ENCODE results near the gene HADH. TPM values are rescaled to one million over a fixed set of nuclear protein-coding genes. Genes with fewer than 3 reads are reported as not detected.
"Not testable (repeated sequence)": the region's sequence is repeated elsewhere in the genome, so short reads cannot be mapped to it uniquely, and the experiment has no call there.

HADH gene
- total RNA-seq, 2 donors from 2014 or later: 52.6 to 91.5 TPM

DNA sequence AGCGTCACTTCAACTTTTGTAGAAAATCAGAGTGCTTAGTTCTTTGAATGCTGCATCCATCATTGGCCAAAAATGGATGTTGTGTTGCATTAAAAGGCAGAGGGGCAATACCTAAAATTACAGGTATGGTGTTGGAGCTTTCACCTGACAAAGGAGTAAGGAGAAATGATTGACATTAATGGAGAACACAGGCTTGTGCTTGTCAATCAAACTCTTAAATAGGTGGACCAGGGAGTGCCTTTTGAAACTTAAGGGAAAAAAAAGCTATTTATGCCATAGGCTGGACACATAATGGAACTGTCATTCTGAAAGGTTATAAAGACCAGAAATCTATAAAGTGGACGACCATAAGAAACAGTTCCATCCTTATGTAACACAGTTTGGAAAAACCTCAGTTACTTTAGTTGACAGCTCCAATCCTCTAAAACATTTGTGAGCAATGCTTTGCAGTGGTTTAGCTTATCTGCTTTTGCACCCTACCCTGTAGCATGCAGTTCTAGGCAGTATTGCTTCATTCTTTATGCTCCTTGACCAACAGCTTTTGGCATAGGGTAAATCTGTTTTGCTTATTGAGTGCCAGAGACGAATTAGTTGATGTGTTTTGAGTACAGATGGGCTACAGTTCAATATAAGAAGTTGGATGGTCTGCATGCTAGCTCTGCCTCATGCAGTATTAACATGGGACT is 2.4 kb downstream of the HADH start:
- no peak for DNase-seq (ENCODE audit: low spot score)
- intact Hi-C loops (cut with DNase I): no loop called here

DNA sequence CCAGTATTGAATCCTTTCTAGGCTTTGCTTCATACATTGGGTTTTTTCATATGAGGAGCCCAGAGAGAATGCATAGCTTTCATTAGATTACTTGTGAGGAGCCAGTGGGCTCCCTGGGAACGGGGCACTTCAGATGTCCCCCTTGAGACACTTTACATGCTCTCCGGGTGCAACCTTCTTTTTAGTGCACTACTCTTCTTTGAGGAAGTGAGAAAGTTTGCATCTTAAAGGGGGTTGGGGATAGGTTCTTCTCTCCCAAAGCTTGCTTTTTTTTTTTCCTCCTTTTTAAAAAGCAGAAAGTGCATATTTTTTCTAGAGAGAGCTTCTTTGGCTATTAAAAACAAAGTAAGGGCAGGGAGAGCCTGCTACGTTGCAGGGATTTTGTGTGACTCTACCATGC is 4.3 kb downstream of the HADH start:
- intact Hi-C loops (cut with DNase I): no loop called here
- no peak for DNase-seq (ENCODE audit: low spot score)

DNA sequence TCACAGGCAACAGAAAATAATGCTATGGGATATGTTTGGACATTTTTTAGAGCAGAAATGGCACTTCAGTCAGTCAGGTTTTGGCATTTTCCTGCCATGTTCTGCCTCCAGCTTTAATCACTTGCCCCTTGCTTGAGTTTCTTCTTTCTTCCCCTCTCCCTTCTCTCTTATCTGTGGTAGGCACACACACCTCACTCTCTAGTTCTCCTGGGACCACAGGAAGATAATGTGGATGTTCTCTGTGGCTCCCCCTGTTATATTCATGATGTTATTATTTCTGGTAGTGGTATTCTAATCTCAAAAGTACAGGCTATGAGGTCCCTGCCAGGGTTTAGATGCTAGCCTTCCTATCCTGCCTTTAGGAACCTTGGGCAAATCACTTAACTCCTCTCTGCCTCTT is 5.2 kb downstream of the HADH start:
- no peak for DNase-seq (ENCODE audit: low spot score)
- intact Hi-C loops (cut with DNase I): no loop called here

DNA sequence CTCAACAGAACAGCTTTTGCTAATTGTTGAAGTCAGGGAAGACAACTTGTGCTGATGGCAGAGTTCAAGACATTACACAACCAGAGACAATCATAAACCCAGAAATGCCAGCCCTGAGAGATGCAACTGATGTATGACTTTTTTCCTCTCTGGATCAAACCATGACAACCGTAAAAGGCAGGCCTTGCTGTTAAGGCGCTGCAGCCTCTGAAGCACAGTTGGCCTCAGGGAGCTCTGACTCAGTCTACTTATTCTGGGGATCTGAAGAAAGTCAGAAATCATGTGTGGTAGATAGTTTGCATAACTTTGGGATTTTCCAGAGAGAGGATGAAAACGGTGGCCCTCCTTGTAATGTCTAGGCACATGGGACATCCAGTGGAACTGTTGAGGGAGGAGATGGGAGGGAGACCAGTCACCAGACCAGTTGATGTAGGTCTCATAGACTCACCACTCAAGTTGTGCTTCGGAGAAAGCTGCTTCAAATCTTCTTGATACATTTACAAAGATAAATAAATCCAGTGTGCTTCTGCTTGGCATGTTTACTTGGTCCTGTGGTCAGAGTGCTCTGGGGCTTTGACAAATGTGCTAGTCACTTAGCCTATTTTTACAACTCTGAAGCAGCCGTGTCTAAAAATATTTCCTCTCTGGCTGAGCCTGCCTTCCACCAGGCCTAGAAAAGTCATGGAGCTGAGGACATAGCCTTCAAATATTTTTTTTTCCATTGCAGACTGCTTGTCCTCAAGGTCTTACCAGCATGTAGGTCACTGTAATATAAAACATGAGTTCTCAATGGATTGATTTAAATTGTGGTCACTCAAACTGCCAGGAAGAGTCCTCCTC is 7.5 kb downstream of the HADH start:
- DNase-seq (ENCODE audit: low spot score): no peak
- intact Hi-C loops (cut with DNase I): no loop called here

DNA sequence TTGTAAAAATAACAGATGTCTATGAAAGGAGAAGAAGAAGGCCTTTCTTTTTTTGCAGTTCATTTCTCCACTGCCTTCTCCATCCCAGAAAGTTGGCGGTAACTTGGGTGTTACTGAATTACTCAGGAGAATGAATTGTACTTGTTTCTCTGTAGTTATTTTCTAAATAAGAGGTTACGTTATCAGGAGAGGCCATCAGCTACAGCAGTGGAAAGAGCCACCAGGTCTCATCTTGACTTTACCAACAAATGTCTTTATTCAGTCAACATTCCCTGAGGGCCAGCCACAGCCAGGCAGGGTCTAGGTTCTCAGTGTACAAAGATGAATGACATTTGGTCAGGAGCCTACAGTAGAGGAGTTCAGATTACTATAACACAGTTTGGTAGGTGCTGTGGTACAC is 8.1 kb downstream of the HADH start:
- intact Hi-C loops (cut with DNase I): no loop called here
- DNase-seq (ENCODE audit: low spot score): no peak

DNA sequence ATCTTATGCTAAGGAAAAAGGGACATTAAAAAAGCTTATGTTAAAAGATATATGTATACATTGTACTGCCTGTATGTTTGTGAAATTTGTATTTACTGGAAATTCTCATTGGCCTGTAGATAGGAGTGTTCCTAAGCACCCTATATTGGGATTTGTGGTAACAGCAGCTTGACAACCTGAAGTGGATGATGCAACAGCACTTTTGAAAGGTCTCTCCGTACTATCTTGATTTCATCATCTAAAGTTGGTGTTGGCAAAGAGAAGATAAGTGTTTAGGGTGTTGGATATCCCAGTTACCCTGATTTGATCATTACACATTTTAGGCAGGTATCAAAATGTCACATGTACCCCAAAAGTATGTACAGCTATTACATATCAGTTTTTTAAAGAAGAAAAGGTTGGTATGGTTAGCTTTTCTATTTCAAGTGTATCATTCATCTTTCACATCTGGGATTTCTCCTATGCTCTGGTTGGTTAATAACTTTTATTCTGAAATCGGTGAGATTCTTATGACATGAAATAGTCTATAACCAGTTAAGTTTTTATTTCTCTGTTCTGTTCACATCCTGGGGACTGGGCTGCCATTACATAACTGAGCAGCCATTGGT is 10.3 kb downstream of the HADH start:
- intact Hi-C loops (cut with DNase I): no loop called here
- no peak for DNase-seq (ENCODE audit: low spot score)

DNA sequence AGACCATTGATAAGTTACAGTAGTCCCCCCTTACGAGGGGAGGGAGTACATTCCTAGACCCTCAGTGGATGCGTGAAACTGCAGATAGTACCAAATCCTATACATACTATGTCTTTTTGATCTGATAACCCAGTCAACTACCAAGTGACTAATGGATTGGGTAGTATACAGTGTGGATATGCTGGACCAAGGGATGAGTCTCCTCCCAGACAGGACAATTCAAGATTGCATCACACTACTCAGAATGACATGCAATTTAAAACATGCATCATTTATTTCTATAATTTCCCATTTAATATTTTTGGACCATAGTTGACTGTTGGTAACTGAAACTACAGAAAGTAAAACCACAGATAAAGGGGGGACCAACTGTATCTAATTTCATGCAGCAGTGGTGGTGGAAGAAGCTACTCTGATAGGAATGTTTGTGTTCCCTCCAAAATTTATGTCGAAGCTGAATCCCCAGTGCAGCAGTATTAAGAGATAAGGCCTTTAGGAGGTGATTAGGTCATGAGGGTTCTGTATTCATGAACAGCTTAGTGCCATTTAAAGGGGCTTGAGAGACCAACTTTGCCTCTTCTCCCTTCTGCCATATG is 11.9 kb downstream of the HADH start:
- DNase-seq (ENCODE audit: low spot score): no peak
- intact Hi-C loops (cut with DNase I): no loop called here

DNA sequence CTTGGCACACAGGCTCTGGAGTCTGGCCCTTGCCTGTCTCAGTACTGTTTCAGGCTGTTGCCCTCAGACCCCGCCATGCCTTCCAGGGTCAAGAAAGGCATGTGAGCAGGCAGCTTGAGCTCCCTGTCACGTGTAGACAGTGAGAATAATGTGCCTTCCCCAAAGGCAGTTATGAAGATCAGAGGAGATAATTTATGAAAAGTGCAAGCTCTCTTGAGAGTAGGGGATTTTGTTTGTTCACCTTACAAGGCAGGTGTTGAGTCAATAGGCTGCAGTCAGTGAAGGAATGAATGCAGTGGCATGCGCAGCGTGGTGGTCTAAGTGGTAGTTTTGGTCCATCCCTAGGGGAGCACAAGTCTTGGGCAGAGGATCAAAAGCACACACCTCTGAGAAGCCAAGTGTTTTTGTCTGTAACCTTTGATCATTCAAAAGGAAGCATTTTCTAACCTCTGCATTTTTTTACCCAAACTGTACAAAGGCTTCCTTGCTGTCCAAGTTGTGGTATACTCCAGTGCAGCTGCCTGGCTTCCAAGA is 14.4 kb downstream of the HADH start:
- intact Hi-C loops (cut with DNase I): no loop called here
- DNase-seq (ENCODE audit: low spot score): no peak

DNA sequence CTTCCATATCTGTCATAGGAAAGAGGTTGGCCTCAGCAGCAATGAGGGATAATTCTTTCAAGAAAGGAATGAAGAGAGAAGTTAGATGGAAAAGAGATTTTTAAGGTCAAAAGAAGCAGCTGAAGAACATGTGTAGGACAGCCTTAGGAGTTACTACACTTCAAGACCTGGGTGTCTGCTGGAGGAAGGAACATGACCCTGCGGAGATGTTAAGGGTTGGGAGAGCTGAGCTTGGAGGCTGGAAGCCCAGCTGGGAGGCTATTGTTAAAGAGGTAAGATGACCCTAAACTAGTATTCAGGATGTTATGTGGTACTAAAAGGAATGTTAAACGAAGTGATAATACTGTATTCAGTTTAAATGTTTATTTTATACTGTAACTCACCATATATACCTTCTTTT is 15.0 kb downstream of the HADH start:
- intact Hi-C loops (cut with DNase I): no loop called here
- DNase-seq (ENCODE audit: low spot score): no peak

DNA sequence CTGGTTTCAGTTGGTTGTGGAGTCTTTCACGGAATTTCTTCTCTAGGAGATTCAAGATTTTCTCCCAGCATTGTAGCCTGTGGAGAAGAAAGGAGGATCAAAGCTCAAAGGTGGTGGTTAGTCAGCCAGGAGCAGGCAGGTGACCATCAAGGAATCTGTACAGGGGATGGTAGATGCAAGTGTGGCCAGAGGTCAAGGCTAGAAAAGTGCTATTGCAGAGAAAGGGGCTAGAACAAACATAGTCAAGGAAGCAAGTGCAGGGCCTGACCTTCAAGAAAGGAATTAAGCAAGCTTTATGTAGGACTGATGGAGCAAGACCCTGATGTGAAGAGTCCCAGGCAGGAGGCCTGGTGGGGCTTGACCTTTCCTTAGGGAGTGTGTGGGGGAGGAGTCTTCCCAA is 16.1 kb downstream of the HADH start:
- intact Hi-C loops (cut with DNase I): no loop called here
- no peak for DNase-seq (ENCODE audit: low spot score)

DNA sequence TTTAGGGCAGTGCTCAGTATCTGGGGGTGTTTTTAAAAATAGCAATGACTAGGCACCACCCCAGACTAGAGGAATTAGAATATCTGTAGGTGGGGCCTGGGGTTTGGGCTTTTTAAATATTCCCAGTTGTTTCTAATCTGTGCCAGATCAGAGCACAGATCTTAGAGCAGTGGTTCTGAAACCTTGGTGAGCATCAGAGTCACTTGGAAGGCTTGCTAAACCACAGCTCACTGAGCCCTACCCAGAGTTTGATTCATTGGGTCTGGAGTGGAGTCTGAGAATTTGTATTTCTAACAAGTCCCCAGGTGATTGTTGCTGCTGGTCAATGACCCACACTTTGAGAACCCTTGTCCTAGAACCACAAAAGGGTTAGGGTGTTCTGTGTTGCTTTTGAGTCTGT is 16.7 kb downstream of the HADH start:
- DNase-seq (ENCODE audit: low spot score): no peak
- intact Hi-C loops (cut with DNase I): no loop called here

DNA sequence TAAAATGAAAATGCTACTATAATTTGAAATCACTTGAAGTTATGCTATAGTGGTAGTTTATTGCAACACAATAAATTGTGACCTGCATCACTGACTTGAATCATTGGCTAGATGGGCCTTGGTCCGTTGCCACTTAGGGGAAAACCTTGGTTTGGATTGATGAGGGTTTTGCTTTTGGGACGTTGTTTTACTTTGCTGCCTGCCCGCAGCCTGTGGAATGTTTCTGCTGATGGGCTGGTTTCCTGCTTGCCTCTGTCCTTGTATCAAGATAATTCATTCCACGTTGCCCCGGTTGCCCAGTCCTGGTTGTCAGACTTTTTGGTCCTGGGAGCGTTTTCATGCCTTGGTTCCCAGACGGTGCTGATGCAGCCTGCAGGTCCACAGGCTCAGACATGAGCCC is 18.3 kb downstream of the HADH start:
- intact Hi-C loops (cut with DNase I): no loop called here
- no peak for DNase-seq (ENCODE audit: low spot score)

DNA sequence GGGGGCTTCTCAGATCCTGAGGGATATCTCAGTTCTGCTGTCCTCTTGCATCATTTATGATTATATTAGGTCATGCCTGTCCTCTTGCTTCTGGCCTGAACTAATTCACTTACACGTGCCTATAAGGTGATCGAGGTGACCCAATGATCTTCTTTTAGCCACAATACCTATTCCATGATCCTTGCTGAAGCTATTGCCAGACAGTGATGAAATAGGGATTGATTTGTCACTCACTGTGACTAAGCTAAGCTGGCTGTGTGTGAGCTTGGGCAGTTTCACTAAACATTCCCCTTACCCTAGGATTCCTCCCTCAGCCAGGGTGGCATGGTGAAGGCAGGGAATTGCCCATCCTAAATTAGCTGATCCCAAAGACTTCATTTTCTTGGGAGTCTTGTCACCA is 19.0 kb downstream of the HADH start:
- DNase-seq (ENCODE audit: low spot score): no peak
- intact Hi-C loops (cut with DNase I): no loop called here

DNA sequence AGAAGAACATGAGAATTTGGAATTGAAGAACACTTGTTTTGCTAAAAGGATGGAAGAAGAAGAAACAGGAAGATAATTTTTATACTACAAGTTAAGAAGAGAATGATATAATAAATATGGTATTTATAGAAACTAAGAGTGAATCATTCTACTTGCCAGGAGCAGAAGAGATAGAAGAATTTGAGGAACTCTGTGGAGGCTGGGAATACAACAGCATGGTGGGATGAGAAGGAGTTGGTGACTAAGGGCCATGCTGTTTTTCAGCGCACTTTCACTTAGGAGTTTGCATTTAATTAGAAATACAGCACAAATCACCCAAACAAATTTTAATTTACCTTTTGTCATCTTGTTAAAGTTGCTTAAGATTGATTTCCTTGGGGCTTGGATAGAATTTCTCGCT is 20.5 kb downstream of the HADH start:
- intact Hi-C loops (cut with DNase I): no loop called here
- DNase-seq (ENCODE audit: low spot score): no peak

DNA sequence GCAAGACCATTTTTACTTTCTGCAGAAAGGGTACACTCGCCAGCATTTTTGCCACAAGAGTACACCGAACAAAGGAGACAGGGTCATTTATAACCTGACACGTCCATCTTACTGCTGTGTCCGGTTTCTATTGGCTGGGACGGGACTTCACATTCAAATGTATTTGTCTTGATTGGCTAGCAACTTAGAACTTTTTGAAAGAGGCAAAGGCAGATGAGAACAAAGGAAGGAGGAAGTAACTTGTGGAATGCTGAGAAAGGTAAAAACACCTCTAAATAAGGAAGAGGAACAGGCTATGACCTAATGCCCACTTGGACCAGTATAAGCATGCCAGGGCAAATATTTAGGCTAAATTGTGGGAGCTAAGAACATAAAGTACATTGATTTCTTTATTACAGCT is 22.7 kb downstream of the HADH start:
- DNase-seq (ENCODE audit: low spot score); intact Hi-C loops (cut with DNase I): not testable (repeated sequence)

DNA sequence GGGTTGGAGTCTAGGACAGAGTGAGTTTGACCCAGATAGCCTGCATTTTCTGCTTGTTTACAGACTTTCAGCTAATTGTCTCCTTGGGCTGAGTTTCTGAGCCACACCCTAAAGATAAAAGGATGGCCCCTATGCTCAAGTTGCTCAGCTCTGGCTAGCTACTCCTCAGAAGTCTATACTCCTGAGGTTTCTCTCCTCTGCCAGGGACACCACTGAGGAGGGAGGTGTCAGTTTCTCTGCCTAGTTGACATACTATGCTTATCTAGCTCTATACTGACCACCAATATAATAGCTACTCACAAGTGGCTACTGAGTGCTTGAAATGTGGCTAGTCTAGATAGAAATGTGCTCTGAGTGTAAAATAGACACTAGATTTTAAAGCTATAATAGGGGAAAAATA is 23.6 kb downstream of the HADH start:
- intact Hi-C loops (cut with DNase I): no loop called here

DNA sequence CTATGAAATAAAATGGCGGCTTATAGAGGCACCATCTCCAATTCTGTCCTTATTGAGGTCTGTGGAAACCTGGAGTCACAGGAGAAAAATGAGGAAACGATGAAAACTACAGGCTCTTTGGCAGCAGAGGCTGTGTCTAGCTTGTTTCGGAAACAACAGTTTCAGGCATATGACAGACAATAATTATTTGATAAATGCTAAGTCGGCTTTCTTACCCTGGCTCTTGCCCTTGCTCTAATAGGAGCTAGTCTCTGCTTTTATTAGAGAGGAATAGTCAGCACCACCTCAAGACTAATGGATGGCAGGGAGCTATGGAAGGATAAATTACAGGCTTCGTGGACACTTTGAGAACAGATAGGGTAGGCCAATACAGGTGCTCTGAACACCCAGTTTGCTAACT is 24.3 kb downstream of the HADH start:
- intact Hi-C loops (cut with DNase I): no loop called here
- no peak for DNase-seq (ENCODE audit: low spot score)

More for the DNA sequence above, 23.6 kb downstream of the HADH start:
- DNase-seq (ENCODE audit: low spot score): no peak

DNA sequence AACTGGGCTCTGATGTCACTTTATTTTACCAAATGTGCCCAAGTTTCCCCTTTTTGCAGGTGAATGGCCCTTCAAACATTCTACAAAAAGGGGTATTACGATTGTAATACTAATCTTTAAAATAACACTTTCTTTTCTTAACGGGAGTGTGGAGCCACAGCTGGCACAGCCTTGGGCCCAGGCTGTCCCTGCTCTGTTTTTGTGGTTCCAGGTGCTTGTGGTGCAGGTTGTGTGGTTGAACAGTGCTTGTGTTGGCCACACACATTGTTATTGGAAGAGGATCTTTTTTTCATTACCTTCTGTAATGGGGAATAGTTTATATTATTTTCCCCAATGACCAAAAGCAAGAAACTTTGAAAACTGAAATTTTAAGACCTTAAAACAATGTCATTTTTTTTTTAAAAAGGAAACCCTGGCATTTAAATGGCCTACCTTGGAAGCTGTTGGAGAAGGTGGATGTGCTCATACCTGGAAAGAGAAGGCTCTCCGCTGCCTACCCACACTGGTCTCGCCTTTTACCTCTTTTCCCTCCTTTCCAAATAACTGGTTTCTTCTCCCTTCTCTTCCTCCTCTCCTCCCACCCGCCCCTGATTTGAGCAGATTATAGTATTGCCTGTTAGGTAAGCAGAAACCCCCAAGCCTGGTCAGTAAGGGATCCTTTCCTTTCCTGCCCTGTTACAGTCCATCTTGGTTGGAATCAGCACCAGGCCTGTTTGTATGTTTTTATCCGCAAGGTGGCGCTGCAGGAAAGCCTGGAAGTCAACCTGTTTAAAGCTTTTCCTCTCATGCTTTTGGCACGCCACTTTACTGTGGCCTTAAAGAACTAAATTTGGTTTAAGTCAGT is 28.6 kb downstream of the HADH start:
- intact Hi-C loops (cut with DNase I): loop anchor here in 1 of 2 donors (5.0 kb wide), 1 partner anchor 554 kb away; no protein-coding TSS in a partner anchor
- DNase-seq (ENCODE audit: low spot score): peak; percentile 91

DNA sequence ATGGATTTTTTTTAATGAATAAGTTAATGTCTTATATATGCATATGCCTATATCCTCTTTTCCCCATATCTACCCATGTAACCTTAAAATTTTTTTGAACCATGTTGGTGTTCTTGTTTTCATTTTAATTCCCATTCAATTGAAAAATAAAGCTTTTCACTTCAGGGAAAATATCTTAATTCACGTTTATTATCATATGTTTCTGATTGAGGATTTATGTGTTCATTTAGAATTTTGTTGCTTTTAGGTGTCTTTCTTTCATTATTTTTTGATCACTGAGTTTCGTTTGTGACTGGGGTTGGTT is 29.1 kb downstream of the HADH start:
- intact Hi-C loops (cut with DNase I): loop anchor here in 1 of 2 donors (5.0 kb wide), 1 partner anchor 553 kb away; no protein-coding TSS in a partner anchor
- DNase-seq (ENCODE audit: low spot score): no peak
